OCI-LY1 (cell line): Measurements from ENCODE around the gene IL20RB.

Source experiments
- H2AFZ ChIP-seq: fragments of 200-600 bp; sonication (generic), shearing (Covaris generic); 2 replicates; pipeline ENCODE4 v1.6.0; 2014; ENCODE audit warnings: antibody characterized with exemption, mild to moderate bottlenecking, low read length
- H3F3A ChIP-seq: fragments of 200-600 bp; sonication (generic), shearing (Covaris generic); 2 replicates; pipeline ENCODE4 v1.6.0; 2014; ENCODE audit warnings: mild to moderate bottlenecking, antibody characterized with exemption, low read length, moderate library complexity; ENCODE audit not compliant: insufficient read depth
- H3K27ac ChIP-seq: fragments of 200-600 bp; sonication (generic); 2 replicates; pipeline ENCODE4 v1.5.1; 2014; ENCODE audit warnings: low read length, mixed run types, mild to moderate bottlenecking, low read depth; ENCODE audit not compliant: poor library complexity, severe bottlenecking
- H3K27me3 ChIP-seq: fragments of 200-600 bp; sonication (generic); 2 replicates; pipeline ENCODE4 v1.6.0; 2014; ENCODE audit warnings: antibody characterized with exemption, mild to moderate bottlenecking, low read length, moderate library complexity; ENCODE audit not compliant: insufficient read depth
- H3K36me3 ChIP-seq: fragments of 200-600 bp; sonication (generic); 2 replicates; pipeline ENCODE4 v1.6.1; 2014; ENCODE audit warnings: mild to moderate bottlenecking, antibody characterized with exemption, low read length, moderate library complexity, mixed read lengths; ENCODE audit not compliant: insufficient read depth
- H3K4me1 ChIP-seq: fragments of 200-600 bp; sonication (generic); 2 replicates; pipeline ENCODE4 v1.5.1; 2014; ENCODE audit warnings: mild to moderate bottlenecking, low read length, moderate library complexity; ENCODE audit not compliant: insufficient read depth, severe bottlenecking
- H3K4me2 ChIP-seq: fragments of 200-600 bp; sonication (generic), shearing (Covaris generic); 2 replicates; pipeline ENCODE4 v1.6.1; 2014; ENCODE audit warnings: low read length
- H3K4me3 ChIP-seq: fragments of 200-600 bp; sonication (generic); 2 replicates; pipeline ENCODE4 v1.5.1; 2014; ENCODE audit warnings: low read length, low read depth, mild to moderate bottlenecking, mixed read lengths; ENCODE audit not compliant: poor library complexity, severe bottlenecking
- H3K79me2 ChIP-seq: fragments of 200-600 bp; shearing (Covaris generic); 2 replicates; pipeline ENCODE4 v1.6.1; 2016; ENCODE audit warnings: mixed run types, low read length, mixed read lengths; ENCODE audit not compliant: insufficient read depth
- H3K9ac ChIP-seq: fragments of 200-600 bp; sonication (generic), shearing (Covaris generic); 2 replicates; pipeline ENCODE4 v1.6.1; 2014; ENCODE audit warnings: mild to moderate bottlenecking, low read length, mixed read lengths
- H3K9me2 ChIP-seq: fragments of 200-600 bp; sonication (generic), shearing (Covaris generic); 2 replicates; pipeline ENCODE4 v1.6.1; 2014; ENCODE audit warnings: low read depth, mild to moderate bottlenecking, low read length, mixed read lengths
- H3K9me3 ChIP-seq: fragments of 200-600 bp; shearing (Covaris generic); 2 replicates; pipeline ENCODE4 v1.6.1; 2014; ENCODE audit warnings: low read length, mixed read lengths
- H4K20me1 ChIP-seq: fragments of 200-600 bp; sonication (generic), shearing (Covaris generic); 2 replicates; pipeline ENCODE4 v1.6.0; 2016; ENCODE audit warnings: mild to moderate bottlenecking, low read length; ENCODE audit not compliant: insufficient read depth
- CTCF ChIP-seq: fragments of 200-600 bp; sonication (generic), shearing (Covaris generic); IDR thresholded peaks from 2 replicates; pipeline ENCODE4 v1.5.1; 2017; ENCODE audit warnings: mild to moderate bottlenecking, antibody characterized with exemption, low read length, moderate library complexity, mixed read lengths
- EZH2 ChIP-seq: fragments of 200-600 bp; sonication (generic), shearing (Covaris generic); IDR thresholded peaks from 2 replicates; pipeline ENCODE4 v1.8.0; 2017; ENCODE audit warnings: borderline replicate concordance, mixed run types, mild to moderate bottlenecking, antibody characterized with exemption, low read length, moderate library complexity, mixed read lengths

Gene IL20RB

GRCh38 chr3:136954251-136954650 is 3.5 kb upstream of the IL20RB start:
- Histone ChIP-seq H4K20me1 (no peaks in the 10 kb centered on the region), H3K36me3 (peaks cover 15% of the 10 kb centered on the region; the same call in 1 of the 2 replicates), H3K4me2 (no peak overlapping the region), H3K4me1 (peaks cover 13% of the 10 kb centered on the region), H3K79me2 (no peaks in the 10 kb centered on the region), H2AFZ (no peak overlapping the region), H3K4me3 (no peak overlapping the region), H3K9ac (no peak overlapping the region), H3K9me3 (no peaks in the 10 kb centered on the region), H3F3A (no peaks in the 10 kb centered on the region), H3K9me2 (no peaks in the 10 kb centered on the region), H3K27ac (no peak overlapping the region), H3K27me3 (no peaks in the 10 kb centered on the region)
- no peak for TF ChIP-seq CTCF
- TF ChIP-seq EZH2, result no peak

GRCh38 chr3:136954980-136955780 is 2.6 kb upstream of the IL20RB start:
- H3K9ac ChIP-seq, result no peak overlapping the region

GRCh38 chr3:136955813-136956212 is 2.0 kb upstream of the IL20RB start:
- H3F3A ChIP-seq, result no peaks in the 10 kb centered on the region
- H3K9ac ChIP-seq, result no peak overlapping the region
- no peaks in the 10 kb centered on the region for H3K4me1 ChIP-seq
- no peak overlapping the region for H3K4me3 ChIP-seq
- no peaks in the 10 kb centered on the region for H3K27me3 ChIP-seq
- H3K79me2 ChIP-seq, result no peaks in the 10 kb centered on the region
- no peaks in the 10 kb centered on the region for H3K9me3 ChIP-seq
- no peak overlapping the region for H2AFZ ChIP-seq
- peaks cover 12% of the 10 kb centered on the region; the same call in 1 of the 2 replicates for H3K36me3 ChIP-seq
- no peak overlapping the region for H3K4me2 ChIP-seq
- TF ChIP-seq EZH2 (no peak), CTCF (no peak)
- H3K9me2 ChIP-seq, result no peaks in the 10 kb centered on the region
- no peaks in the 10 kb centered on the region for H4K20me1 ChIP-seq
- H3K27ac ChIP-seq, result no peak overlapping the region

More at GRCh38 chr3:136954980-136955780, 2.6 kb upstream of the IL20RB start:
- TF ChIP-seq CTCF (no peak), EZH2 (no peak)
- H3K4me1 ChIP-seq, result peaks cover 4% of the 10 kb centered on the region
- H3K79me2 ChIP-seq, result no peaks in the 10 kb centered on the region
- no peak overlapping the region for H3K27ac ChIP-seq
- no peak overlapping the region for H2AFZ ChIP-seq
- no peaks in the 10 kb centered on the region for H3F3A ChIP-seq
- H4K20me1 ChIP-seq, result no peaks in the 10 kb centered on the region
- no peaks in the 10 kb centered on the region for H3K9me3 ChIP-seq
- no peak overlapping the region for H3K4me2 ChIP-seq
- no peaks in the 10 kb centered on the region for H3K9me2 ChIP-seq
- peaks cover 15% of the 10 kb centered on the region; the same call in 1 of the 2 replicates for H3K36me3 ChIP-seq
- no peak overlapping the region for H3K4me3 ChIP-seq
- no peaks in the 10 kb centered on the region for H3K27me3 ChIP-seq
